K562 (cell line): ENCODE measurements around the gene PRAMEF7. TPM values are rescaled to one million over a fixed set of nuclear protein-coding genes. Genes with fewer than 3 reads are reported as not detected.
"Not testable (repeated sequence)": the region's sequence is repeated elsewhere in the genome, so short reads cannot be mapped to it uniquely, and the experiment has no call there.

ENCODE experiments used
- ATAC-seq: fragments of 200-7000 bp; cut with Tn5 transposase; 3 replicates; pipeline ENCODE4 v1.9.1; 2020; ENCODE audit warnings: moderate library complexity
- Bru-seq: library from RNA; stranded (reverse); fragments of 400-500 nt; gene quantifications from one replicate; lab custom pipeline; 2021; lab: Mats Ljungman, UMichigan
- BruChase-seq, 2 experiments: library from RNA; stranded (reverse); fragments of 400-500 nt; gene quantifications; one replicate each; lab custom pipeline; 2021; lab: Mats Ljungman, UMichigan
- BruUV-seq: library from RNA; stranded (reverse); fragments of 400-500 nt; replicated peaks from 2 replicates; lab custom pipeline; 2021; lab: Mats Ljungman, UMichigan
- CTCF ChIA-PET: fragments of 300-600 bp; formaldehyde crosslinking; extraction: SDS; loops from one replicate; lab custom pipeline; 2021; ENCODE audit warnings: low intra/inter-chr PET ratio; lab: Yijun Ruan, JAX
- POLR2A ChIA-PET: fragments of 300-600, 350-650 bp; sonication (Branson Sonifier 250); formaldehyde crosslinking; extraction: SDS; loops from one replicate; lab custom pipeline; 2021; ENCODE audit warnings: antibody characterized with exemption, inconsistent platforms; lab: Yijun Ruan, JAX
- DNase-seq, 4 experiments: peaks; one replicate each; pipeline versions ENCODE4 v3.0.0 to v3.0.0-alpha.2; 2011 to 2018; ENCODE audit warnings: low spot score in 3 of 4, mixed read lengths in 3 of 4; ENCODE audit errors: extremely low read depth in 1 of 4
- FAIRE-seq: peaks from 2 replicates; lab custom pipeline; 2011; peaks lifted over from hg19 to GRCh38; lab: Jason Lieb, UNC
- H2AFZ ChIP-seq: 2 replicates; pipeline ENCODE4 v1.6.0; 2011; ENCODE audit warnings: low read depth, low read length, control low read depth, inconsistent platforms
- H3K27ac ChIP-seq: fragments of 200-600 bp; 3 replicates; pipeline ENCODE4 v1.8.0; 2011; ENCODE audit warnings: low read depth, mild to moderate bottlenecking, control low read depth, inconsistent platforms, low read length, moderate library complexity, mixed read lengths; ENCODE audit errors: extremely low read depth
- H3K27me3 ChIP-seq, 2 experiments: fragments of 300-600 bp in 1 of 2; 2 replicates in 1 of 2; 3 replicates in 1 of 2; pipeline versions ENCODE4 v1.6.0 to v1.8.0; 2011; ENCODE audit warnings: inconsistent platforms in 2 of 2, low read length in 2 of 2, mild to moderate bottlenecking in 1 of 2, mixed read lengths in 1 of 2, moderate library complexity in 1 of 2; ENCODE audit not compliant: control insufficient read depth in 2 of 2, insufficient read depth in 2 of 2
- H3K36me3 ChIP-seq: fragments of 300-600 bp; 3 replicates; pipeline ENCODE4 v1.8.0; 2011; ENCODE audit warnings: mild to moderate bottlenecking, low read length, inconsistent platforms; ENCODE audit not compliant: control insufficient read depth, insufficient read depth
- H3K4me1 ChIP-seq, 2 experiments: fragments of 200-600 bp in 1 of 2; replicated peaks in 1 of 2; 2 replicates in 1 of 2; 3 replicates in 1 of 2; pipeline versions ENCODE4 v1.5.1 to v1.8.0; 2011; ENCODE audit warnings: inconsistent platforms in 2 of 2, low read length in 2 of 2, mild to moderate bottlenecking in 1 of 2, mixed read lengths in 1 of 2, moderate library complexity in 1 of 2; ENCODE audit not compliant: control insufficient read depth in 2 of 2, insufficient read depth in 2 of 2
- H3K4me2 ChIP-seq: 2 replicates; pipeline ENCODE4 v1.6.1; 2011; ENCODE audit warnings: low read length, control low read depth, inconsistent platforms, mixed read lengths; ENCODE audit not compliant: insufficient read depth
- H3K4me3 ChIP-seq: fragments of 200-600 bp; sonication (generic), shearing (Covaris generic); 2 replicates; pipeline ENCODE4 v1.5.1; 2016; ENCODE audit warnings: control low read depth, inconsistent platforms
- H3K79me2 ChIP-seq: fragments of 200-600 bp; 3 replicates; pipeline ENCODE4 v1.8.0; 2011; ENCODE audit warnings: low read length, inconsistent platforms; ENCODE audit not compliant: control insufficient read depth, insufficient read depth
- H3K9ac ChIP-seq, 2 experiments: 2 replicates each; pipeline versions ENCODE4 v1.6.0 to v1.6.1; 2011; ENCODE audit warnings: low read depth in 2 of 2, low read length in 2 of 2, control low read depth in 1 of 2, inconsistent platforms in 1 of 2, mild to moderate bottlenecking in 1 of 2, mixed read lengths in 1 of 2; ENCODE audit not compliant: insufficient read depth in 1 of 2
- H3K9me1 ChIP-seq: one replicate; pipeline ENCODE4 v1.6.0; 2011; ENCODE audit warnings: inconsistent platforms, mild to moderate bottlenecking, low read length, moderate library complexity; ENCODE audit not compliant: control insufficient read depth, insufficient read depth
- H3K9me3 ChIP-seq: replicated peaks from 2 replicates; pipeline ENCODE4 v1.5.1; 2011; ENCODE audit warnings: low read depth, low read length, inconsistent platforms; ENCODE audit not compliant: control insufficient read depth, insufficient read depth
- H4K20me1 ChIP-seq: replicated peaks from 2 replicates; pipeline ENCODE4 v1.6.1; 2011; ENCODE audit warnings: low read length, inconsistent platforms, mixed read lengths; ENCODE audit not compliant: control insufficient read depth, insufficient read depth
- WGBS: fragments of 100-300 bp; shearing (Covaris generic); methylation state at CpG from one replicate; pipeline ENCODE4 v1.1.6; 2016; ENCODE audit warnings: low coverage, mixed read lengths; ENCODE audit not compliant: insufficient coverage; ENCODE audit errors: missing lambda C conversion rate; 5-methylcytosine and 5-hydroxymethylcytosine counted together
- in situ Hi-C: fragments of 300-500 bp; cut with MboI; formaldehyde crosslinking; loops from 4 replicates; pipeline ENCODE4 v1.15.0; 2018; ENCODE audit warnings: inconsistent platforms, mixed read lengths
- intact Hi-C: fragments of 100-400 bp; cut with micrococcal nuclease; formaldehyde crosslinking; loops from 2 replicates; pipeline ENCODE4 v1.14.2; 2022
- long read RNA-seq, 3 experiments: library from polyadenylated mRNA in 2 of 3; library from RNA in 1 of 3; unstranded in 2 of 3; stranded (forward) in 1 of 3; transcript quantifications; one replicate each; pipeline ENCODE4 v2.0.0, GENCODE V29; 2019 to 2022
- polyA minus RNA-seq, 3 experiments: library from RNA; depleted of rRNA, polyadenylated mRNA; stranded (reverse); fragments of >200 nt; gene quantifications; 2 replicates each; pipeline ENCODE4 v1.2.3, GENCODE V29; 2011
- polyA plus RNA-seq, 8 experiments: library from polyadenylated mRNA; depleted of rRNA in 4 of 8; stranded (reverse) in 5 of 8; unstranded in 3 of 8; fragments of >200 nt; fragmentation: Nextera tagmentation in 2 of 8; fragmentation: Illumina TruSeq in 1 of 8; extraction: Ambion mirVana in 2 of 8; extraction: Trizol in 1 of 8; gene quantifications; 2 replicates each; pipeline versions ENCODE4 v1.2.1 to v1.2.3, GENCODE V29; 2011 to 2014; ENCODE audit warnings: inconsistent platforms in 1 of 8, missing spikeins in 1 of 8
- total RNA-seq, 7 experiments: library from RNA; depleted of rRNA in 6 of 7; stranded (reverse); fragments of >200 nt in 6 of 7; fragmentation: Illumina TruSeq in 2 of 7; extraction: Trizol in 2 of 7; gene quantifications; 2 replicates each; pipeline versions ENCODE4 v1.2.1 to v1.2.3, GENCODE V29; 2011 to 2021; ENCODE audit warnings: low replicate concordance in 1 of 7

The PRAMEF7 gene
- total RNA-seq (2011; cell fraction: chromatin; rRNA removed; ENCODE audit: low replicate concordance), result not detected in 2 replicates
- total RNA-seq (2011; cell fraction: nucleolus; rRNA removed), result not detected in 2 replicates
- not detected in 2 replicates for total RNA-seq (2011; cell fraction: nucleoplasm; rRNA removed)
- total RNA-seq (2014; rRNA removed) (not detected in 2 replicates), total RNA-seq (2014; rRNA removed; fragmentation: Illumina TruSeq; extraction: Trizol) (not detected in 2 replicates), total RNA-seq (2015; rRNA removed; fragmentation: Illumina TruSeq; extraction: Trizol) (not detected in 2 replicates), total RNA-seq (2021) (not detected in 2 replicates), polyA plus RNA-seq (2011; rRNA removed) (not detected in 2 replicates), polyA plus RNA-seq (2014; fragmentation: Illumina TruSeq; extraction: Trizol) (not detected in 2 replicates), polyA plus RNA-seq (2014; fragmentation: Nextera tagmentation; extraction: Ambion mirVana) (not detected), polyA plus RNA-seq (2014; rRNA removed) (not detected in 2 replicates), polyA minus RNA-seq (2011; rRNA and poly(A)+ RNA removed) (not detected in 2 replicates), Bru-seq, nascent RNA (not detected), BruChase-seq, experiment 1, labeled RNA remaining after a 2-hour chase (not detected), BruChase-seq, experiment 2, labeled RNA remaining after a 6-hour chase (not detected)
- polyA plus RNA-seq (2011; cell fraction: cytosol; rRNA removed), result not detected in 2 replicates
- polyA plus RNA-seq (2011; cell fraction: nucleus; rRNA removed), result not detected in 2 replicates
- polyA plus RNA-seq (2012), result not detected in 2 replicates
- not detected in 2 replicates for polyA minus RNA-seq (2011; cell fraction: cytosol; rRNA and poly(A)+ RNA removed)
- polyA minus RNA-seq (2011; cell fraction: nucleus; rRNA and poly(A)+ RNA removed), result not detected in 2 replicates
- long read RNA-seq, experiment 1, result 0 reads
- long read RNA-seq, experiment 2, result 0 reads
- long read RNA-seq, experiment 3, result 0 reads

GRCh38 chr1:12916310-12916709 lies at the start of gene PRAMEF7:
PRAMEF7 (plus strand) TSS chr1:12916610; CDS start chr1:12917693, 1,083 bp downstream.
- H3K36me3 ChIP-seq, ATAC-seq, H3K4me2 ChIP-seq, H3K4me1 ChIP-seq, H3K27ac ChIP-seq, H3K4me3 ChIP-seq, intact Hi-C loops, H4K20me1 ChIP-seq, H2AFZ ChIP-seq, FAIRE-seq, H3K79me2 ChIP-seq, in situ Hi-C loops, DNase-seq, H3K9ac ChIP-seq, H3K9me1 ChIP-seq, H3K27me3 ChIP-seq, POLR2A ChIA-PET, H3K9me3 ChIP-seq, CTCF ChIA-PET, BruUV-seq: not testable (repeated sequence)
- no CpG with 5 or more reads among the region's 1 CpG for WGBS

- WGBS, result 0% methylated on average over 3 of the region's 4 CpGs
- H3K9me1 ChIP-seq, in situ Hi-C loops, POLR2A ChIA-PET, intact Hi-C loops, H3K4me3 ChIP-seq, H3K27me3 ChIP-seq, BruUV-seq, H3K4me1 ChIP-seq, H3K9me3 ChIP-seq, H4K20me1 ChIP-seq, CTCF ChIA-PET, H3K4me2 ChIP-seq, H2AFZ ChIP-seq, H3K9ac ChIP-seq, H3K79me2 ChIP-seq, DNase-seq, H3K27ac ChIP-seq, FAIRE-seq, H3K36me3 ChIP-seq, ATAC-seq: not testable (repeated sequence)
Observed at GRCh38 chr1:12878453-12878852, 38.0 kb upstream of the PRAMEF7 start.

- CTCF ChIA-PET, result not testable (repeated sequence)
Observed at GRCh38 chr1:12886101-12886500, 30.3 kb upstream of the PRAMEF7 start, which contains the start of gene PRAMEF4. PRAMEF4 (minus strand) TSS chr1:12886201; CDS start chr1:12883394, 2,807 bp downstream.

More at GRCh38 chr1:12886101-12886500, 30.3 kb upstream of the PRAMEF7 start, which contains the start of gene PRAMEF4:
- ATAC-seq, DNase-seq, H3K79me2 ChIP-seq, POLR2A ChIA-PET, intact Hi-C loops, H3K9ac ChIP-seq, H3K4me2 ChIP-seq, FAIRE-seq, H3K27me3 ChIP-seq, H3K36me3 ChIP-seq, H3K4me3 ChIP-seq, H4K20me1 ChIP-seq, H2AFZ ChIP-seq, H3K9me3 ChIP-seq, H3K4me1 ChIP-seq, BruUV-seq, H3K9me1 ChIP-seq, H3K27ac ChIP-seq: not testable (repeated sequence)
- WGBS, result 6% methylated on average over 3 of the region's 3 CpGs
- in situ Hi-C loops, result loop anchor here (5.0 kb wide), 1 partner anchor 54 kb away; the partner anchor contains the start of gene PRAMEF11
